ENCODE results near the gene DCTD. TPM values are rescaled to one million over a fixed set of nuclear protein-coding genes. Genes with fewer than 3 reads are reported as not detected.
"Not testable (repeated sequence)": the region's sequence is repeated elsewhere in the genome, so short reads cannot be mapped to it uniquely, and the experiment has no call there.

DCTD gene
- total and polyA plus RNA-seq, 7 donors = 33.3 to 54.9 (median 38.2) TPM

DNA sequence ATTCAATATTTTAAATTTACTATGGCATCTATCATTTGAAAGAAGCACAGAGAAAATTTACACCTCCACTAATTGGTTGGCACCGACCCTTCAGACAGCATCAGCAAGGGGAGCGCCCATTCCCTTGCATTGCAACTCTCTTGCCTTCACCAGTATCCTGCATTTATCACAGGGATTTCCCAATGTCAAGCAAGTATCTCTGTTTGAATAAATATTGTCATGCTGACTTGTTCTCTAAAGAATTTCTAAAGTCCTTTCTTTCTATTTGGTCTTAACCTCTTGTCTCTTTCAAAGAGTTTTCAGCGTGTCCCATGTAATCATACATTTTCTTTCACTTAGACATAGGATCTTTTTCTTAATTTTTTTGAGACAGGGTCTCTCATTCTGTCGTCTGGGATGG lies 10.4 kb downstream of the DCTD start:
- 85 to 95% methylated on average over 4 of the region's 4 CpGs for WGBS, 2 donors
- no peak for TF ChIP-seq POLR2A (IDR thresholded peaks at IDR 0.05)
- peaks cover 0 to 61% (median 10%) of the 10 kb centered on the region in 4 donors for H3K36me3 ChIP-seq
- intact Hi-C loops (cut with DNase I) = no loop called here
- H3K4me3 ChIP-seq = no peak overlapping the region
- H3K27ac ChIP-seq = no peak overlapping the region
- DNase-seq = no peak
- H3K9me3 ChIP-seq = no peaks in the 10 kb centered on the region
- H3K4me1 ChIP-seq = no peaks in the 10 kb centered on the region
- no peaks in the 10 kb centered on the region for H3K27me3 ChIP-seq

DNA sequence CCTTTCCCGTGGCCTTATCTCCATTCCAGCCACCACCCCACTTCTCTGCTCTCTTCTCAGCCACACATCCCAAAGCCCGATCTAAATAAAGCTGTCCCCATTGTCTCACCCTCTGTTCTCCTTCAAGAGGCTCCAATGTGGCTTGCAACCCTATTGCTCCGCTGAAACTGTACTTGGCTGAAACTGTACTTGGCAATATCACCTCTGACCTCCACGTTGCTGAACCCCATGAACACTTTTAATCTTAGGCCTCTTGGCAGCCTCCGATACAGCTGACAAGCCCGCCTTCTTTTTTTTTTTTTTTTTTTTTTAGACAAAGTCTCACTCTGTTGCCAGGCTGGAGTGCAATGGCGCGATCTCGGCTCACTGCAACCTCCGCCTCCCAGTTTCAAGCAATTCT lies 12.1 kb downstream of the DCTD start:
- Histone ChIP-seq H3K27ac (no peak overlapping the region), H3K27me3 (no peaks in the 10 kb centered on the region), H3K9me3 (no peaks in the 10 kb centered on the region), H3K4me1 (no peaks in the 10 kb centered on the region), H3K36me3 (peaks cover 0 to 54% (median 5%) of the 10 kb centered on the region in 4 donors), H3K4me3 (no peak overlapping the region)
- intact Hi-C loops (cut with DNase I) = no loop called here
- 86 to 95% methylated on average over 10 of the region's 10 CpGs for WGBS, 2 donors
- no peak for TF ChIP-seq CTCF (IDR thresholded peaks at IDR 0.05)
- no peak for TF ChIP-seq POLR2AphosphoS5 (IDR thresholded peaks at IDR 0.05)
- TF ChIP-seq EP300 (IDR thresholded peaks at IDR 0.05) = no peak
- no peak for TF ChIP-seq POLR2A (IDR thresholded peaks at IDR 0.05)
- no peak for DNase-seq

- H3K36me3 ChIP-seq = peaks cover 0 to 58% (median 5%) of the 10 kb centered on the region in 4 donors
- no peaks in the 10 kb centered on the region for H3K27me3 ChIP-seq
- no peaks in the 10 kb centered on the region for H3K9me3 ChIP-seq
- no peak for DNase-seq
- 91 to 92% methylated on average over 12 of the region's 12 CpGs for WGBS, 2 donors
- TF ChIP-seq EP300 (IDR thresholded peaks at IDR 0.05) (no peak), POLR2A (IDR thresholded peaks at IDR 0.05) (no peak), CTCF (IDR thresholded peaks at IDR 0.05) (no peak), POLR2AphosphoS5 (IDR thresholded peaks at IDR 0.05) (no peak)
- H3K27ac ChIP-seq = no peak overlapping the region
- intact Hi-C loops (cut with DNase I) = no loop called here
- no peak overlapping the region for H3K4me3 ChIP-seq
- H3K4me1 ChIP-seq = no peaks in the 10 kb centered on the region
Measured at GRCh38 chr4:182904211-182904761, 12.9 kb downstream of the DCTD start.

GRCh38 chr4:182903013-182903412 lies 14.2 kb downstream of the DCTD start:
- Histone ChIP-seq H3K4me3 (no peak overlapping the region), H3K9me3 (no peaks in the 10 kb centered on the region), H3K27me3 (no peaks in the 10 kb centered on the region), H3K36me3 (peaks cover 0 to 63% (median 5%) of the 10 kb centered on the region in 4 donors), H3K27ac (no peak overlapping the region), H3K4me1 (no peaks in the 10 kb centered on the region)
- no peak for DNase-seq
- TF ChIP-seq EP300 (IDR thresholded peaks at IDR 0.05) (no peak), POLR2AphosphoS5 (IDR thresholded peaks at IDR 0.05) (no peak), CTCF (IDR thresholded peaks at IDR 0.05) (no peak), POLR2A (IDR thresholded peaks at IDR 0.05) (no peak)
- WGBS, 2 donors = 93 to 96% methylated on average over 9 of the region's 9 CpGs
- intact Hi-C loops (cut with DNase I) = no loop called here

DNA sequence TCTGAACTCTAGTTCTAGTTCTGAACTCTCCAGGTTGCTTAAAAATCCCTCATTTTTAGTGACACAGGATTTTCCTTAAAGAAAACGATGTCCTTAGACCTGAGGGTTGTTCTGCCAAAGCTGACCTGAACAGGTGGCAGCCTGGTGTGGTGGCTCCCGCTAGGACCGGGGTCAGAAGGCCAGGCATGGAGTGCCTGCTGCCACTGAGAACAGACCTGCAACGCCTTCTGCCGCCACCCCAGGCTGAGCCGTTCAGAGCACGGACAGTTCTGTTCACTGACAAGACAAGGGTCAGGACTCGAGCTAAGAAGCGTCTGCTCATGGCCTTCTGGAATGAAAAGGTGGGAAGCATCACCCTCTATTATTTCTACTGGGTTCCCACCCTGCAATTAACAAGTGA lies 15.8 kb downstream of the DCTD start:
- H3K9me3 ChIP-seq = no peaks in the 10 kb centered on the region
- 89 to 95% methylated on average over 9 of the region's 9 CpGs for WGBS, 2 donors
- DNase-seq = no peak
- peaks cover 0 to 59% (median 6%) of the 10 kb centered on the region in 4 donors for H3K36me3 ChIP-seq
- H3K4me3 ChIP-seq = no peak overlapping the region
- H3K4me1 ChIP-seq = no peaks in the 10 kb centered on the region
- H3K27ac ChIP-seq = no peak overlapping the region
- H3K27me3 ChIP-seq = no peaks in the 10 kb centered on the region
- TF ChIP-seq EP300 (IDR thresholded peaks at IDR 0.05) (no peak), CTCF (IDR thresholded peaks at IDR 0.05) (no peak), POLR2AphosphoS5 (IDR thresholded peaks at IDR 0.05) (no peak), POLR2A (IDR thresholded peaks at IDR 0.05) (no peak)
- intact Hi-C loops (cut with DNase I) = no loop called here

- H3K27me3 ChIP-seq; intact Hi-C loops (cut with DNase I); H3K4me3 ChIP-seq; H3K9me3 ChIP-seq; H3K4me1 ChIP-seq; H3K27ac ChIP-seq; DNase-seq: not testable (repeated sequence)
- 89 to 92% methylated on average over 2 of the region's 2 CpGs for WGBS, 2 donors
- H3K36me3 ChIP-seq = peaks cover 0 to 71% (median 9%) of the 10 kb centered on the region in 4 donors
Measured at GRCh38 chr4:182900021-182900420, 17.2 kb downstream of the DCTD start.
